Lower lobe of right lung (tissue), 2 donors: Measurements from ENCODE around the gene RBBP9. TPM values are rescaled to one million over a fixed set of nuclear protein-coding genes. Genes with fewer than 3 reads are reported as not detected.

Source experiments
- ATAC-seq, 2 donors: fragments of 200-7000 bp; cut with Tn5 transposase; one replicate each; pipeline ENCODE4 v1.9.1; 2020 to 2022; ENCODE audit warnings: mild to moderate bottlenecking in 2 of 2, moderate library complexity in 2 of 2
- DNase-seq: peaks from one replicate; pipeline ENCODE4 v3.0.0-alpha.2; 2020
- H3K27ac ChIP-seq: fragments of 200-600 bp; one replicate; pipeline ENCODE4 v1.8.0; 2022
- H3K27me3 ChIP-seq: fragments of 200-600 bp; one replicate; pipeline ENCODE4 v1.8.0; 2022; ENCODE audit warnings: low read depth
- H3K36me3 ChIP-seq: fragments of 200-600 bp; one replicate; pipeline ENCODE4 v1.8.0; 2022; ENCODE audit warnings: mild to moderate bottlenecking
- H3K4me1 ChIP-seq: fragments of 200-600 bp; one replicate; pipeline ENCODE4 v1.8.0; 2022
- H3K4me3 ChIP-seq: fragments of 200-600 bp; one replicate; pipeline ENCODE4 v1.8.0; 2022; ENCODE audit warnings: mild to moderate bottlenecking
- H3K9me3 ChIP-seq: fragments of 200-600 bp; one replicate; pipeline ENCODE4 v1.8.0; 2022
- intact Hi-C: fragments of 100-400 bp; cut with DNase I; formaldehyde crosslinking; loops from one replicate; pipeline ENCODE4 v1.11.0; 2022
- total RNA-seq: library from RNA; stranded (reverse); fragmentation: NEBNext Ultra II Directional; extraction: Animal tissue kit (Norgen Biotek cat#: 25700); gene quantifications from one replicate; pipeline ENCODE4 v1.2.1, GENCODE V29; 2021
- TF ChIP-seq, protein P1 (sequence below): fragments of 200-600 bp; IDR thresholded peaks from one replicate; pipeline ENCODE4 v1.8.0; 2022; ENCODE audit warnings: antibody characterized with exemption, mild to moderate bottlenecking
- donor health status: DM: no; HTN: yes; CAD: no; lungs with severe emphysema.

RBBP9 gene
- total RNA-seq, 1 donor from 2014 or later: 15.3 TPM

- Histone ChIP-seq H3K27ac (no peak overlapping the region), H3K36me3 (peaks cover 82% of the 10 kb centered on the region), H3K4me3 (no peak overlapping the region), H3K9me3 (no peaks in the 10 kb centered on the region), H3K27me3 (no peaks in the 10 kb centered on the region), H3K4me1 (peaks cover 21% of the 10 kb centered on the region)
- ATAC-seq (peak; percentile 45 to 67), DNase-seq (no peak)
- intact Hi-C loops: no loop called here
- TF ChIP-seq, protein P1, sequence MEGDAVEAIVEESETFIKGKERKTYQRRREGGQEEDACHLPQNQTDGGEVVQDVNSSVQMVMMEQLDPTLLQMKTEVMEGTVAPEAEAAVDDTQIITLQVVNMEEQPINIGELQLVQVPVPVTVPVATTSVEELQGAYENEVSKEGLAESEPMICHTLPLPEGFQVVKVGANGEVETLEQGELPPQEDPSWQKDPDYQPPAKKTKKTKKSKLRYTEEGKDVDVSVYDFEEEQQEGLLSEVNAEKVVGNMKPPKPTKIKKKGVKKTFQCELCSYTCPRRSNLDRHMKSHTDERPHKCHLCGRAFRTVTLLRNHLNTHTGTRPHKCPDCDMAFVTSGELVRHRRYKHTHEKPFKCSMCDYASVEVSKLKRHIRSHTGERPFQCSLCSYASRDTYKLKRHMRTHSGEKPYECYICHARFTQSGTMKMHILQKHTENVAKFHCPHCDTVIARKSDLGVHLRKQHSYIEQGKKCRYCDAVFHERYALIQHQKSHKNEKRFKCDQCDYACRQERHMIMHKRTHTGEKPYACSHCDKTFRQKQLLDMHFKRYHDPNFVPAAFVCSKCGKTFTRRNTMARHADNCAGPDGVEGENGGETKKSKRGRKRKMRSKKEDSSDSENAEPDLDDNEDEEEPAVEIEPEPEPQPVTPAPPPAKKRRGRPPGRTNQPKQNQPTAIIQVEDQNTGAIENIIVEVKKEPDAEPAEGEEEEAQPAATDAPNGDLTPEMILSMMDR: no peak
These were observed 17.1 kb upstream of the RBBP9 start for GRCh38 chr20:18514127-18514526.

- H3K36me3 ChIP-seq: peaks cover 82% of the 10 kb centered on the region
- intact Hi-C loops: no loop called here
These were observed 16.2 kb upstream of the RBBP9 start for GRCh38 chr20:18513208-18513607.

GRCh38 chr20:18511571-18511970 lies 14.5 kb upstream of the RBBP9 start:
- intact Hi-C loops: no loop called here
- Histone ChIP-seq H3K9me3 (no peaks in the 10 kb centered on the region), H3K27me3 (no peaks in the 10 kb centered on the region), H3K4me3 (no peak overlapping the region), H3K36me3 (peaks cover 68% of the 10 kb centered on the region), H3K27ac (no peak overlapping the region), H3K4me1 (peaks cover 35% of the 10 kb centered on the region)
- TF ChIP-seq, protein P1: no peak
- DNase-seq (no peak), ATAC-seq (no peak)

More at GRCh38 chr20:18513208-18513607, 16.2 kb upstream of the RBBP9 start:
- TF ChIP-seq, protein P1: no peak
- Histone ChIP-seq H3K27me3 (no peaks in the 10 kb centered on the region), H3K9me3 (no peaks in the 10 kb centered on the region), H3K4me1 (peaks cover 30% of the 10 kb centered on the region), H3K27ac (no peak overlapping the region), H3K4me3 (no peak overlapping the region)
- DNase-seq: no peak
- peak in 1 of 2 donors; percentile 56 for ATAC-seq

- Histone ChIP-seq H3K36me3 (peaks cover 31% of the 10 kb centered on the region), H3K4me1 (peaks cover 35% of the 10 kb centered on the region), H3K4me3 (peak within 1 kb of the TSS; percentile 73), H3K9me3 (no peaks in the 10 kb centered on the region), H3K27ac (peak within 1 kb of the TSS; percentile 96), H3K27me3 (peaks cover 7% of the 10 kb centered on the region)
- TF ChIP-seq, protein P1: no peak
- intact Hi-C loops: no loop called here
- peak; percentile 98 to 99 for ATAC-seq
- peak; percentile 99 for DNase-seq
These were observed 10.5 kb upstream of the RBBP9 start, which contains the start of gene SEC23B for GRCh38 chr20:18507218-18508191. Gene SEC23B (plus strand): TSS chr20:18507940. CDS start chr20:18510836, 2,896 bp downstream.

GRCh38 chr20:18506744-18507143 lies 9.7 kb upstream of the RBBP9 start:
- Histone ChIP-seq H3K9me3 (no peaks in the 10 kb centered on the region), H3K27ac (peak overlapping the region; percentile 96), H3K4me3 (peak overlapping the region; percentile 73), H3K4me1 (peaks cover 28% of the 10 kb centered on the region), H3K36me3 (peaks cover 23% of the 10 kb centered on the region), H3K27me3 (peaks cover 7% of the 10 kb centered on the region)
- TF ChIP-seq, protein P1: no peak
- no peak for ATAC-seq
- intact Hi-C loops: no loop called here
- DNase-seq: no peak
